H1 (cell line): ENCODE measurements around the gene ILKAP. TPM values are rescaled to one million over a fixed set of nuclear protein-coding genes. Genes with fewer than 3 reads are reported as not detected.

Experiments used
- CTCF ChIA-PET: fragments of 300-600 bp; sonication (Branson Sonifier 250); formaldehyde crosslinking; loops from one replicate; lab custom pipeline; 2021; ENCODE audit not compliant: partially characterized antibody; lab: Charles Lee
- POLR2A ChIA-PET: fragments of 300-600 bp; sonication (Branson Sonifier 250); formaldehyde crosslinking; loops from one replicate; lab custom pipeline; 2021; ENCODE audit warnings: inconsistent platforms; ENCODE audit not compliant: partially characterized antibody; lab: Charles Lee
- DNase-seq, 2 experiments: peaks; one replicate each; pipeline versions ENCODE4 v3.0.0 to v3.0.0-alpha.2; 2010 to 2022; ENCODE audit warnings: low spot score in 2 of 2, low read depth in 1 of 2, mixed read lengths in 1 of 2
- FAIRE-seq: peaks from 2 replicates; lab custom pipeline; 2011; peaks lifted over from hg19 to GRCh38; lab: Jason Lieb, UNC
- H2AFZ ChIP-seq: 2 replicates; pipeline ENCODE4 v1.8.1; 2012; ENCODE audit warnings: low read length, inconsistent platforms
- H2AK5ac ChIP-seq: 2 replicates; pipeline ENCODE4 v1.6.1; 2013; ENCODE audit warnings: low read depth, low read length
- H2BK120ac ChIP-seq: replicated peaks from 2 replicates; pipeline ENCODE3; 2013; ENCODE audit warnings: low read depth, low read length, inconsistent platforms
- H2BK12ac ChIP-seq: 2 replicates; pipeline ENCODE4 v1.6.1; 2013; ENCODE audit warnings: low read depth, low read length
- H2BK15ac ChIP-seq: 2 replicates; pipeline ENCODE4 v1.6.1; 2013; ENCODE audit warnings: low read length
- H2BK20ac ChIP-seq: 2 replicates; pipeline ENCODE4 v1.6.1; 2013; ENCODE audit warnings: low read length
- H2BK5ac ChIP-seq: 2 replicates; pipeline ENCODE4 v1.6.1; 2013; ENCODE audit warnings: low read depth, low read length
- H3K14ac ChIP-seq: 2 replicates; pipeline ENCODE4 v1.6.1; 2013; ENCODE audit warnings: inconsistent platforms; ENCODE audit not compliant: insufficient read length
- H3K18ac ChIP-seq: 2 replicates; pipeline ENCODE4 v1.6.1; 2013; ENCODE audit warnings: low read length; ENCODE audit errors: extremely low read depth
- H3K23ac ChIP-seq: 2 replicates; pipeline ENCODE4 v1.6.1; 2013; ENCODE audit warnings: inconsistent platforms; ENCODE audit not compliant: insufficient read length
- H3K23me2 ChIP-seq: 2 replicates; pipeline ENCODE4 v1.6.1; 2013; ENCODE audit warnings: low read depth, low read length
- H3K27ac ChIP-seq: 2 replicates; pipeline ENCODE4 v1.6.1; 2011; ENCODE audit warnings: low read depth, low read length, inconsistent platforms
- H3K27me3 ChIP-seq, 4 experiments: replicated peaks in 1 of 4; 1 replicate in 1 of 4; 2 replicates in 3 of 4; pipeline versions ENCODE4 v1.6.1 to v1.8.1; 2011 to 2013; ENCODE audit warnings: low read length in 3 of 4, mild to moderate bottlenecking in 3 of 4, inconsistent platforms in 2 of 4, mixed read lengths in 2 of 4, moderate library complexity in 1 of 4; ENCODE audit not compliant: control insufficient read depth in 3 of 4, insufficient read depth in 3 of 4; ENCODE audit errors: extremely low read depth in 1 of 4
- H3K36me3 ChIP-seq, 4 experiments: 2 replicates each; pipeline versions ENCODE4 v1.6.1 to v1.8.1; 2011 to 2013; ENCODE audit warnings: mild to moderate bottlenecking in 4 of 4, low read length in 3 of 4, moderate library complexity in 2 of 4, control low read depth in 1 of 4, inconsistent platforms in 1 of 4; ENCODE audit not compliant: insufficient read depth in 4 of 4, control insufficient read depth in 2 of 4
- H3K4ac ChIP-seq: replicated peaks from 2 replicates; pipeline ENCODE3; 2013; ENCODE audit warnings: low read length, low read depth, mixed read lengths, inconsistent platforms; ENCODE audit not compliant: insufficient read length
- H3K4me1 ChIP-seq, 4 experiments: replicated peaks in 1 of 4; 1 replicate in 1 of 4; 2 replicates in 3 of 4; pipeline versions ENCODE4 v1.6.1 to v1.8.1; 2011 to 2013; ENCODE audit warnings: low read length in 3 of 4, inconsistent platforms in 2 of 4, mixed read lengths in 1 of 4; ENCODE audit not compliant: insufficient read depth in 4 of 4, control insufficient read depth in 3 of 4
- H3K4me2 ChIP-seq, 2 experiments: 2 replicates each; pipeline versions ENCODE4 v1.6.1 to v1.8.1; 2011 to 2013; ENCODE audit warnings: low read depth in 2 of 2, low read length in 2 of 2, control low read depth in 1 of 2, inconsistent platforms in 1 of 2, mild to moderate bottlenecking in 1 of 2; ENCODE audit not compliant: insufficient read depth in 1 of 2
- H3K4me3 ChIP-seq, 4 experiments: fragments of 200-600, 300-600 bp in 1 of 4; sonication (generic), shearing (Covaris generic), sonication (Bioruptor Twin) in 1 of 4; 2 replicates each; pipeline versions ENCODE4 v1.5.1 to v1.8.1; 2011 to 2016; ENCODE audit warnings: low read length in 4 of 4, low read depth in 3 of 4, control low read depth in 2 of 4, inconsistent platforms in 2 of 4, mild to moderate bottlenecking in 2 of 4, mixed read lengths in 1 of 4, moderate library complexity in 1 of 4; ENCODE audit not compliant: insufficient read depth in 2 of 4; ENCODE audit errors: extremely low read depth in 1 of 4
- H3K56ac ChIP-seq: replicated peaks from 2 replicates; pipeline ENCODE3; 2013; ENCODE audit warnings: low read depth, mild to moderate bottlenecking, mixed read lengths, low read length, inconsistent platforms; ENCODE audit not compliant: insufficient read length
- H3K79me1 ChIP-seq: 2 replicates; pipeline ENCODE4 v1.6.1; 2013; ENCODE audit warnings: low read depth, low read length, control low read depth
- H3K79me2 ChIP-seq, 2 experiments: 2 replicates each; pipeline versions ENCODE4 v1.6.1 to v1.8.1; 2012 to 2013; ENCODE audit warnings: low read length in 2 of 2, mild to moderate bottlenecking in 2 of 2, inconsistent platforms in 1 of 2; ENCODE audit not compliant: insufficient read depth in 2 of 2, control insufficient read depth in 1 of 2
- H3K9ac ChIP-seq, 4 experiments: replicated peaks in 1 of 4; 1 replicate in 1 of 4; 2 replicates in 3 of 4; pipeline versions ENCODE4 v1.6.1 to v1.8.1; 2011 to 2013; ENCODE audit warnings: low read depth in 3 of 4, low read length in 3 of 4, control low read depth in 2 of 4, mild to moderate bottlenecking in 2 of 4, moderate library complexity in 2 of 4, inconsistent platforms in 1 of 4; ENCODE audit errors: extremely low read depth in 1 of 4
- H3K9me3 ChIP-seq, 2 experiments: 2 replicates each; pipeline versions ENCODE4 v1.6.1 to v1.8.1; 2012 to 2013; ENCODE audit warnings: mild to moderate bottlenecking in 2 of 2, moderate library complexity in 2 of 2, control low read depth in 1 of 2, inconsistent platforms in 1 of 2, low read depth in 1 of 2, low read length in 1 of 2, mixed read lengths in 1 of 2; ENCODE audit not compliant: insufficient read depth in 2 of 2
- H4K20me1 ChIP-seq, 2 experiments: replicated peaks in 1 of 2; 2 replicates each; pipeline versions ENCODE3 to v1.8.1; 2011 to 2013; ENCODE audit warnings: inconsistent platforms in 2 of 2, low read length in 2 of 2, mild to moderate bottlenecking in 1 of 2; ENCODE audit not compliant: insufficient read depth in 2 of 2, control insufficient read depth in 1 of 2
- H4K5ac ChIP-seq: 2 replicates; pipeline ENCODE4 v1.6.1; 2013; ENCODE audit warnings: low read length, low read depth, mixed read lengths, inconsistent platforms; ENCODE audit not compliant: insufficient read length
- H4K8ac ChIP-seq: 2 replicates; pipeline ENCODE4 v1.8.0; 2013; ENCODE audit warnings: mild to moderate bottlenecking, moderate library complexity, low read length, inconsistent platforms; ENCODE audit not compliant: insufficient read depth; ENCODE audit errors: extremely low read depth
- H4K91ac ChIP-seq: replicated peaks from 2 replicates; pipeline ENCODE3; 2013; ENCODE audit warnings: low read length, mixed read lengths, inconsistent platforms; ENCODE audit not compliant: insufficient read length
- ASH2L ChIP-seq: fragments of 200-600, 300-600 bp; sonication (generic); IDR thresholded peaks from one replicate; pipeline ENCODE4 v1.7.1; 2017; ENCODE audit warnings: low read length
- BRCA1 ChIP-seq: IDR thresholded peaks from 2 replicates; pipeline ENCODE4 v1.6.1; 2012; ENCODE audit warnings: low read depth, low read length, improper control_type of control experiment
- CBX5 ChIP-seq: fragments of 300-800, 300-1000 bp; sonication (generic); IDR thresholded peaks from 2 replicates; pipeline ENCODE4 v1.7.1; 2016; ENCODE audit warnings: antibody characterized with exemption, low read length, low read depth
- CHD2 ChIP-seq: IDR thresholded peaks from 2 replicates; pipeline ENCODE4 v1.6.1; 2012; ENCODE audit warnings: low read length, improper control_type of control experiment
- GABPA ChIP-seq: IDR thresholded peaks from 2 replicates; pipeline ENCODE4 v1.6.1; 2011; ENCODE audit warnings: mild to moderate bottlenecking, low read length, moderate library complexity, borderline replicate concordance; ENCODE audit not compliant: insufficient read depth
- NANOG ChIP-seq: IDR thresholded peaks from 2 replicates; pipeline ENCODE4 v1.6.1; 2011; ENCODE audit warnings: low read length, low read depth, mild to moderate bottlenecking, inconsistent platforms; ENCODE audit not compliant: insufficient read depth, poor library complexity, severe bottlenecking
- NRF1 ChIP-seq: IDR thresholded peaks from 2 replicates; pipeline ENCODE4 v1.6.1; 2011; ENCODE audit warnings: mild to moderate bottlenecking, low read depth, low read length, improper control_type of control experiment
- RFX5 ChIP-seq: IDR thresholded peaks from 2 replicates; pipeline ENCODE4 v1.6.1; 2011; ENCODE audit warnings: low read depth, low read length, improper control_type of control experiment, borderline replicate concordance
- SIN3A ChIP-seq, 2 experiments: IDR thresholded peaks in 1 of 2; conservative IDR thresholded peaks in 1 of 2; 2 replicates each; pipeline ENCODE4 v1.6.1; 2011 to 2012; ENCODE audit warnings: low read length in 2 of 2, improper control_type of control experiment in 1 of 2, low read depth in 1 of 2, mild to moderate bottlenecking in 1 of 2
- SP2 ChIP-seq: IDR thresholded peaks from 2 replicates; pipeline ENCODE4 v1.6.1; 2012; ENCODE audit warnings: mild to moderate bottlenecking, low read length, inconsistent platforms
- SP4 ChIP-seq: IDR thresholded peaks from 2 replicates; pipeline ENCODE4 v1.6.1; 2012; ENCODE audit warnings: low read length, inconsistent platforms
- SRF ChIP-seq: IDR thresholded peaks from 2 replicates; pipeline ENCODE4 v1.6.1; 2011; ENCODE audit warnings: mild to moderate bottlenecking, low read depth, low read length, moderate library complexity
- TBP ChIP-seq: IDR thresholded peaks from 2 replicates; pipeline ENCODE4 v1.6.1; 2011; ENCODE audit warnings: low read depth, low read length, improper control_type of control experiment
- WGBS, 2 experiments: shearing (Covaris generic) in 1 of 2; methylation state at CpG; one replicate each; pipeline versions ENCODE4 v1.1.6 to v1.1.7; 2013 to 2015; ENCODE audit warnings: low lambda C conversion rate in 2 of 2, mixed read lengths in 2 of 2, inconsistent platforms in 1 of 2, low coverage in 1 of 2, missing lambda C conversion rate in 1 of 2; ENCODE audit not compliant: insufficient replicate concordance in 2 of 2, insufficient coverage in 1 of 2, insufficient read length in 1 of 2; ENCODE audit errors: extremely low coverage in 1 of 2, missing lambda C conversion rate in 1 of 2; 5-methylcytosine and 5-hydroxymethylcytosine counted together
- polyA plus RNA-seq, 7 experiments: library from polyadenylated mRNA; depleted of rRNA in 3 of 7; stranded (reverse) in 5 of 7; unstranded in 2 of 7; fragments of >200 nt in 5 of 7; fragments of 200-250 nt in 2 of 7; gene quantifications; 1 replicate in 5 of 7; 2 replicates in 1 of 7; 4 replicates in 1 of 7; pipeline versions ENCODE4 v1.2.1 to v1.2.3, GENCODE V29; 2011 to 2013; ENCODE audit warnings: missing spikeins in 2 of 7, mixed read lengths in 2 of 7
- total RNA-seq: library from RNA; stranded (reverse); fragmentation: NEBNext Ultra II Directional; extraction: Animal tissue kit (Norgen Biotek cat#: 25700); gene quantifications from 2 replicates; pipeline ENCODE4 v1.2.1, GENCODE V29; 2021

The ILKAP gene
- total and polyA plus RNA-seq, 2 of the 8 experiments (the other 6 are each of a cell fraction or from before 2014, with no cell fraction given), result 23.5 to 33.8 TPM

GRCh38 chr2:238135601-238136150 lies 67.8 kb downstream of the ILKAP start:
- no peak overlapping the region for H2BK20ac ChIP-seq
- TF ChIP-seq SRF (no peak), SP2 (no peak), NANOG (no peak), SIN3A (conservative IDR thresholded peaks at IDR 0.05 in 1 of 2, IDR thresholded peaks at IDR 0.05 in 1 of 2; ENCODE audit: low read depth in 1 of 2, low read length in 2 of 2) (no peak), RFX5 (no peak), NRF1 (no peak), CBX5 (no peak), SP4 (no peak), GABPA (no peak), BRCA1 (no peak), CHD2 (no peak), ASH2L (no peak), TBP (no peak)
- TF ChIP-seq, all 59 proteins: peak for 0
- no peak overlapping the region for H2BK12ac ChIP-seq
- no peak overlapping the region for H2BK15ac ChIP-seq
- ChIA-PET CTCF (interaction anchor here (0.7 to 3.1 kb wide), 4 partner anchors 16 to 1641 kb away, joined by 3 to 24 read pairs (median 5); no protein-coding TSS in a partner anchor), POLR2A (no interaction called here)
- no peaks in the 10 kb centered on the region for H3K27me3 ChIP-seq
- H2BK120ac ChIP-seq, result no peak overlapping the region
- H2BK5ac ChIP-seq, result no peak overlapping the region
- DNase-seq, result no peak
- H3K23me2 ChIP-seq, result no peaks in the 10 kb centered on the region
- H4K20me1 ChIP-seq, result peaks cover 0 to 1% of the 10 kb centered on the region in 2 experiments
- H3K79me2 ChIP-seq, result no peaks in the 10 kb centered on the region
- no peak overlapping the region for H3K23ac ChIP-seq
- H3K27ac ChIP-seq, result no peak overlapping the region
- no peaks in the 10 kb centered on the region for H3K36me3 ChIP-seq
- H3K4ac ChIP-seq, result no peak overlapping the region
- H2AFZ ChIP-seq, result no peak overlapping the region
- H4K91ac ChIP-seq, result no peak overlapping the region
- no peaks in the 10 kb centered on the region for H3K9me3 ChIP-seq
- H3K14ac ChIP-seq, result no peak overlapping the region
- H2AK5ac ChIP-seq, result no peak overlapping the region
- no peak overlapping the region for H3K56ac ChIP-seq
- H3K18ac ChIP-seq, result no peak overlapping the region
- H3K4me2 ChIP-seq, result no peak overlapping the region
- no peak overlapping the region for H4K5ac ChIP-seq
- WGBS, 2 experiments, result 87% methylated on average over 15 of the region's 15 CpGs; no CpG with 5 or more reads in 1 of the 2 experiments
- no peak overlapping the region for H3K4me3 ChIP-seq
- H3K79me1 ChIP-seq, result no peaks in the 10 kb centered on the region
- H4K8ac ChIP-seq, result no peak overlapping the region
- no peak overlapping the region for H3K9ac ChIP-seq
- no peak for FAIRE-seq
- no peaks in the 10 kb centered on the region for H3K4me1 ChIP-seq
